CD14-positive monocyte (primary cell): ENCODE data around the gene TAP1. TPM values are rescaled to one million over a fixed set of nuclear protein-coding genes. Genes with fewer than 3 reads are reported as not detected.

Source experiments
- DNase-seq, 3 donors: peaks; one replicate each; pipeline ENCODE4 v3.0.0-alpha.2; 2011 to 2022
- H2AFZ ChIP-seq: 2 replicates; pipeline ENCODE4 v1.6.0; 2012; ENCODE audit warnings: mild to moderate bottlenecking, low read depth, low read length, inconsistent platforms; ENCODE audit not compliant: insufficient read depth, poor library complexity, severe bottlenecking
- H3K27ac ChIP-seq, 2 donors: 1 replicate in 1 of 2; 2 replicates in 1 of 2; pipeline ENCODE4 v1.5.1; 2012 to 2013; ENCODE audit warnings: low read length in 2 of 2, control low read depth in 1 of 2, inconsistent platforms in 1 of 2, low read depth in 1 of 2, mild to moderate bottlenecking in 1 of 2
- H3K27me3 ChIP-seq, 2 donors: one replicate each; pipeline versions ENCODE4 v1.6.0 to v1.6.1; 2011 to 2013; ENCODE audit warnings: low read length in 2 of 2; ENCODE audit not compliant: control insufficient read depth in 2 of 2, insufficient read depth in 2 of 2
- H3K36me3 ChIP-seq, 2 donors: replicated peaks in 1 of 2; 1 replicate in 1 of 2; 2 replicates in 1 of 2; pipeline versions ENCODE4 v1.5.1 to v1.6.1; 2012 to 2013; ENCODE audit warnings: low read length in 2 of 2, control low read depth in 1 of 2, inconsistent platforms in 1 of 2, mild to moderate bottlenecking in 1 of 2; ENCODE audit not compliant: insufficient read depth in 2 of 2, control insufficient read depth in 1 of 2
- H3K4me1 ChIP-seq, 2 donors: 1 replicate in 1 of 2; 2 replicates in 1 of 2; pipeline versions ENCODE4 v1.5.1 to v1.6.1; 2012 to 2013; ENCODE audit warnings: low read length in 2 of 2, control low read depth in 1 of 2, inconsistent platforms in 1 of 2, mild to moderate bottlenecking in 1 of 2, moderate library complexity in 1 of 2; ENCODE audit not compliant: insufficient read depth in 2 of 2, control insufficient read depth in 1 of 2
- H3K4me2 ChIP-seq: replicated peaks from 2 replicates; pipeline ENCODE3; 2012; ENCODE audit warnings: low read length, moderate library complexity, mild to moderate bottlenecking; ENCODE audit not compliant: poor library complexity, severe bottlenecking; ENCODE audit errors: extremely low read depth
- H3K4me3 ChIP-seq, 3 experiments: fragments of 200-600 bp in 1 of 3; sonication (generic) in 1 of 3; replicated peaks in 1 of 3; 1 replicate in 2 of 3; 2 replicates in 1 of 3; pipeline ENCODE4 v1.5.1; 2011 to 2013; ENCODE audit warnings: low read length in 3 of 3, mild to moderate bottlenecking in 3 of 3, control low read depth in 2 of 3, low read depth in 2 of 3, inconsistent platforms in 1 of 3, moderate library complexity in 1 of 3
- H3K79me2 ChIP-seq: 2 replicates; pipeline ENCODE4 v1.6.0; 2012; ENCODE audit warnings: mild to moderate bottlenecking, control low read depth, inconsistent platforms, low read length, moderate library complexity; ENCODE audit not compliant: insufficient read depth
- H3K9ac ChIP-seq: 2 replicates; pipeline ENCODE4 v1.6.0; 2017; ENCODE audit warnings: low read length, mild to moderate bottlenecking; ENCODE audit not compliant: insufficient read depth, poor library complexity, severe bottlenecking
- H3K9me3 ChIP-seq, 2 donors: replicated peaks in 1 of 2; 1 replicate in 1 of 2; 2 replicates in 1 of 2; pipeline versions ENCODE4 v1.5.1 to v1.6.1; 2012 to 2013; ENCODE audit warnings: low read length in 2 of 2, control low read depth in 1 of 2; ENCODE audit not compliant: control insufficient read depth in 1 of 2, insufficient read depth in 1 of 2
- H4K20me1 ChIP-seq: 2 replicates; pipeline ENCODE4 v1.6.0; 2012; ENCODE audit warnings: mild to moderate bottlenecking, low read length, control low read depth, moderate library complexity; ENCODE audit not compliant: insufficient read depth
- H3K27ac Mint-ChIP-seq, 7 donors: one replicate each; pipeline ENCODE4 v1.8.0; 2020; ENCODE audit warnings: mild to moderate bottlenecking in 7 of 7, mixed read lengths in 7 of 7, moderate library complexity in 6 of 7, inconsistent platforms in 2 of 7
- H3K27me3 Mint-ChIP-seq, 3 donors: one replicate each; pipeline ENCODE4 v1.8.0; 2021 to 2022; ENCODE audit warnings: low read depth in 3 of 3, mild to moderate bottlenecking in 3 of 3, mixed read lengths in 3 of 3, moderate library complexity in 3 of 3, inconsistent platforms in 1 of 3
- H3K36me3 Mint-ChIP-seq, 2 donors: one replicate each; pipeline ENCODE4 v1.8.0; 2020; ENCODE audit warnings: mixed read lengths in 2 of 2, inconsistent platforms in 1 of 2, mild to moderate bottlenecking in 1 of 2
- H3K4me1 Mint-ChIP-seq: one replicate; pipeline ENCODE4 v1.8.0; 2020; ENCODE audit warnings: mild to moderate bottlenecking, mixed read lengths
- H3K4me3 Mint-ChIP-seq, 2 donors: one replicate each; pipeline ENCODE4 v1.8.0; 2020; ENCODE audit warnings: mild to moderate bottlenecking in 2 of 2, mixed read lengths in 2 of 2, moderate library complexity in 1 of 2
- H3K9me3 Mint-ChIP-seq, 7 donors: one replicate each; pipeline ENCODE4 v1.8.0; 2020 to 2022; ENCODE audit warnings: mixed read lengths in 7 of 7, mild to moderate bottlenecking in 6 of 7, moderate library complexity in 6 of 7, inconsistent platforms in 2 of 7
- CTCF ChIP-seq: fragments of 200-600 bp; IDR thresholded peaks from one replicate; pipeline ENCODE4 v1.8.0; 2022; ENCODE audit warnings: antibody characterized with exemption, mild to moderate bottlenecking
- WGBS: methylation state at CpG from one replicate; pipeline ENCODE4 v1.1.5; 2013; ENCODE audit warnings: missing lambda C conversion rate; ENCODE audit not compliant: insufficient coverage; 5-methylcytosine and 5-hydroxymethylcytosine counted together
- intact Hi-C, 2 donors: fragments of 100-400 bp; cut with micrococcal nuclease; formaldehyde crosslinking; loops; one replicate each; pipeline versions ENCODE4 v1.15.0 to v1.15.1; 2023
- polyA plus RNA-seq, 3 donors: library from polyadenylated mRNA; depleted of rRNA in 1 of 3; unstranded in 2 of 3; stranded (reverse) in 1 of 3; fragments of 300-500 nt in 2 of 3; fragments of >200 nt in 1 of 3; fragmentation: Illumina TruSeq in 2 of 3; gene quantifications; 1 replicate in 2 of 3; 2 replicates in 1 of 3; pipeline ENCODE4 v1.2.3, GENCODE V29; 2012 to 2021

TAP1 gene
- polyA plus RNA-seq, 3 donors: 119 to 221 (median 204) TPM

DNA sequence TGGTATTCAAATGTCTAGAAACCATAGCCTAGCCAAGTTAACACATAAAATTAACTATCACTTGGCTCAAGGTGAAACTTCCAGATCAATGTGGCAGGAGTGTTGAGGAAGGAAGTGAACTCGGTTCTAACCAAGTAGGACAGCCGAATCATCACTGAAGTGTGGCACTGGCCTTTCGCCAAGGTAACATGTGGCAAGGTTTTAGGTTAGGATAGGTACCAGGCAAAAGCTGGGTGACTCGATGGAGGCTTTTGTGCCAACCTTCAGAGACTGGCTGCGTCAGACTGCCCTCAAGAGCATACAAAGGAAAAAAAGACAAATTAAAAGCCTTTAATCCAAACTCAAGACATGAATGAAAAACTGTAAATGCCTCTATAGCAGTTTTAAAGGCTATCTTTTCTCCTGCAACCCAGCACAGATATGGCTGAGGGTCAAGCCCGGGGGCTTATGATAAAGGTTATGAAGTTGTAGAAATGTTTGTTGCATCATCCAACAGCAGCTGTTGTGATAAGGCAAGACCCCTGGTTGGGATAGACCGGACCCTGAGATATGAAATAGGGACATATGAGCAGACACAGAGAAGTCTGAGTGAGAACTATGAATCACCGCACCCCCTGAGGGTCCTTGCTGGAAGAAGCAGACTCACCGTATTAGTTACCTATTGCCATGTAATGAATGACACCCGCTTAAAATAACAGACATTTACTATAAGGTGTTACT is 12.4 kb upstream of the TAP1 start:
- no peak overlapping the region for H3K4me2 ChIP-seq
- H3K4me3 ChIP-seq: no peak overlapping the region
- Mint-ChIP-seq H3K4me3 (no peak overlapping the region), H3K4me1 (peaks cover 21% of the 10 kb centered on the region), H3K36me3 (peaks cover 15 to 19% of the 10 kb centered on the region in 2 donors), H3K9me3 (no peaks in the 10 kb centered on the region), H3K27ac (no peak overlapping the region), H3K27me3 (peaks cover 3 to 15% (median 9%) of the 10 kb centered on the region in 3 donors)
- H3K9ac ChIP-seq: no peak overlapping the region
- no peak overlapping the region for H2AFZ ChIP-seq
- peaks cover 14 to 16% of the 10 kb centered on the region in 2 donors for H3K4me1 ChIP-seq
- intact Hi-C loops: loop anchor here (5.0 to 10.0 kb wide), 3 partner anchors 129 to 461 kb away; partner anchors contain the start of gene BTNL2 (in 1 of the 2)
- no peaks in the 10 kb centered on the region for H3K9me3 ChIP-seq
- H3K27me3 ChIP-seq: peaks cover under 1 to 2% of the 10 kb centered on the region in 2 donors
- H4K20me1 ChIP-seq: no peaks in the 10 kb centered on the region
- H3K27ac ChIP-seq: no peak overlapping the region
- TF ChIP-seq CTCF: no peak
- peaks cover 4 to 18% of the 10 kb centered on the region in 2 donors for H3K36me3 ChIP-seq
- 80% methylated on average over 2 of the region's 10 CpGs for WGBS
- DNase-seq: no peak
- H3K79me2 ChIP-seq: no peaks in the 10 kb centered on the region

DNA sequence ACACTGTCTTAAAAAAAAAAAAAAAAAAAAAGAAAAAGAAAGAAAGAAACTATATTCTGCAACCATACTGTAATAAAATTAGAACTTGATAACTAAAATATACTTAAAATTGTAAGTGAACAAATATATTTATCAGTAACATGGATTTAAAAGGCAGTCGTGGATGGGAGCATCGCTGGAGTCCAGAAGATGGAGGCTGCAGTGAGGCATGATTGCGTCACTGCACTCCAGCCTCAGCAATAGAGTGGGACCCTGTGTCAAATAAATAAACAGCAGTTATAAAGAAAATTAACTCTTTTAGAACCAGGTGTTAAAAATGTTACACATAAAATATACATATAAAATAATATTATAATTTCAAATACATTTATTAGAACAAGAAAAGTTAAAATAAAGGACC is 9.2 kb upstream of the TAP1 start:
- no peak overlapping the region for H3K4me2 ChIP-seq
- intact Hi-C loops: loop anchor here in 1 of 2 donors (10.0 kb wide), 1 partner anchor 458 kb away; the partner anchor contains the start of gene BTNL2

More for the DNA sequence above, 9.2 kb upstream of the TAP1 start:
- Histone ChIP-seq H3K36me3 (peaks cover 36 to 50% of the 10 kb centered on the region in 2 donors), H3K9ac (no peak overlapping the region), H3K27ac (no peak overlapping the region), H3K27me3 (no peaks in the 10 kb centered on the region), H3K4me3 (no peak overlapping the region), H3K9me3 (no peaks in the 10 kb centered on the region), H2AFZ (no peak overlapping the region), H4K20me1 (peaks cover 11% of the 10 kb centered on the region), H3K4me1 (peaks cover 21 to 22% of the 10 kb centered on the region in 2 donors), H3K79me2 (peaks cover 4% of the 10 kb centered on the region)
- peak overlapping the region in 1 of 7 donors; percentile 30 for H3K27ac Mint-ChIP-seq
- no CpG with 5 or more reads among the region's 3 CpGs for WGBS
- no peaks in the 10 kb centered on the region for H3K27me3 Mint-ChIP-seq
- peaks cover 0 to 3% (median 0%) of the 10 kb centered on the region in 7 donors for H3K9me3 Mint-ChIP-seq
- peaks cover 46% of the 10 kb centered on the region in 2 donors for H3K36me3 Mint-ChIP-seq
- no peak for TF ChIP-seq CTCF
- H3K4me3 Mint-ChIP-seq: no peak overlapping the region
- DNase-seq: no peak
- H3K4me1 Mint-ChIP-seq: peaks cover 33% of the 10 kb centered on the region
